ENCODE data around the gene UVRAG.

UVRAG gene

GRCh38 chr11:76170468-76170867 is 355.5 kb downstream of the UVRAG start:
- FAIRE-seq (no peak), DNase-seq (ENCODE audit: insufficient read length, low spot score) (no peak)
- TF ChIP-seq POU2F2 (IDR thresholded peaks at IDR 0.05; ENCODE audit: low read depth, low read length) (no peak), POLR2A (IDR thresholded peaks at IDR 0.05; ENCODE audit: low read depth, low read length) (no peak), PAX5 (IDR thresholded peaks at IDR 0.05; ENCODE audit: insufficient read depth, low read length, severe bottlenecking) (no peak), TAF1 (IDR thresholded peaks at IDR 0.05; ENCODE audit: low read depth, low read length) (no peak), SPI1 (IDR thresholded peaks at IDR 0.05; ENCODE audit: low read depth, low read length) (no peak), POLR2AphosphoS5 (IDR thresholded peaks at IDR 0.05; ENCODE audit: low read depth, low read length) (no peak)

- no peak for TF ChIP-seq TAF1 (IDR thresholded peaks at IDR 0.05; ENCODE audit: low read depth, low read length)
- no peak for TF ChIP-seq POLR2AphosphoS5 (IDR thresholded peaks at IDR 0.05; ENCODE audit: low read depth, low read length)
- no peak for TF ChIP-seq SPI1 (IDR thresholded peaks at IDR 0.05; ENCODE audit: low read depth, low read length)
- TF ChIP-seq PAX5 (IDR thresholded peaks at IDR 0.05; ENCODE audit: insufficient read depth, low read length, severe bottlenecking): no peak
- TF ChIP-seq POLR2A (IDR thresholded peaks at IDR 0.05; ENCODE audit: low read depth, low read length): no peak
- TF ChIP-seq POU2F2 (IDR thresholded peaks at IDR 0.05; ENCODE audit: low read depth, low read length): no peak
- FAIRE-seq: no peak
- no peak for DNase-seq (ENCODE audit: insufficient read length, low spot score)
These were observed 357.6 kb downstream of the UVRAG start for GRCh38 chr11:76172583-76172982.

GRCh38 chr11:76173663-76174062 is 358.7 kb downstream of the UVRAG start:
- no peak for DNase-seq (ENCODE audit: insufficient read length, low spot score)
- TF ChIP-seq POU2F2 (IDR thresholded peaks at IDR 0.05; ENCODE audit: low read depth, low read length) (no peak), SPI1 (IDR thresholded peaks at IDR 0.05; ENCODE audit: low read depth, low read length) (no peak), PAX5 (IDR thresholded peaks at IDR 0.05; ENCODE audit: insufficient read depth, low read length, severe bottlenecking) (no peak), TAF1 (IDR thresholded peaks at IDR 0.05; ENCODE audit: low read depth, low read length) (no peak)
- FAIRE-seq: no peak

GRCh38 chr11:76174330-76174729 is 359.3 kb downstream of the UVRAG start:
- FAIRE-seq (no peak), DNase-seq (ENCODE audit: insufficient read length, low spot score) (no peak)
- no peak for TF ChIP-seq SPI1 (IDR thresholded peaks at IDR 0.05; ENCODE audit: low read depth, low read length)

GRCh38 chr11:76175783-76176182 is 360.8 kb downstream of the UVRAG start:
- FAIRE-seq (no peak), DNase-seq (ENCODE audit: insufficient read length, low spot score) (no peak)
- no peak for TF ChIP-seq POU2F2 (IDR thresholded peaks at IDR 0.05; ENCODE audit: low read depth, low read length)
- no peak for TF ChIP-seq SPI1 (IDR thresholded peaks at IDR 0.05; ENCODE audit: low read depth, low read length)
- no peak for TF ChIP-seq POLR2AphosphoS5 (IDR thresholded peaks at IDR 0.05; ENCODE audit: low read depth, low read length)
- no peak for TF ChIP-seq PAX5 (IDR thresholded peaks at IDR 0.05; ENCODE audit: insufficient read depth, low read length, severe bottlenecking)
- TF ChIP-seq POLR2A (IDR thresholded peaks at IDR 0.05; ENCODE audit: low read depth, low read length): no peak
- no peak for TF ChIP-seq TAF1 (IDR thresholded peaks at IDR 0.05; ENCODE audit: low read depth, low read length)

- FAIRE-seq: no peak
- no peak for TF ChIP-seq SPI1 (IDR thresholded peaks at IDR 0.05; ENCODE audit: low read depth, low read length)
- TF ChIP-seq PAX5 (IDR thresholded peaks at IDR 0.05; ENCODE audit: insufficient read depth, low read length, severe bottlenecking): no peak
- TF ChIP-seq POLR2A (IDR thresholded peaks at IDR 0.05; ENCODE audit: low read depth, low read length): no peak
- TF ChIP-seq TAF1 (IDR thresholded peaks at IDR 0.05; ENCODE audit: low read depth, low read length): no peak
- DNase-seq (ENCODE audit: insufficient read length, low spot score): no peak
These were observed 361.5 kb downstream of the UVRAG start for GRCh38 chr11:76176463-76176862.

- TF ChIP-seq POLR2AphosphoS5 (IDR thresholded peaks at IDR 0.05; ENCODE audit: low read depth, low read length) (no peak), TAF1 (IDR thresholded peaks at IDR 0.05; ENCODE audit: low read depth, low read length) (no peak), POU2F2 (IDR thresholded peaks at IDR 0.05; ENCODE audit: low read depth, low read length) (no peak), SPI1 (IDR thresholded peaks at IDR 0.05; ENCODE audit: low read depth, low read length) (no peak), PAX5 (IDR thresholded peaks at IDR 0.05; ENCODE audit: insufficient read depth, low read length, severe bottlenecking) (no peak), POLR2A (IDR thresholded peaks at IDR 0.05; ENCODE audit: low read depth, low read length) (no peak)
- DNase-seq (ENCODE audit: insufficient read length, low spot score) (no peak), FAIRE-seq (no peak)
These were observed 362.3 kb downstream of the UVRAG start for GRCh38 chr11:76177250-76177686.

- no peak for DNase-seq (ENCODE audit: insufficient read length, low spot score)
- TF ChIP-seq SPI1 (IDR thresholded peaks at IDR 0.05; ENCODE audit: low read depth, low read length) (no peak), POU2F2 (IDR thresholded peaks at IDR 0.05; ENCODE audit: low read depth, low read length) (no peak), PAX5 (IDR thresholded peaks at IDR 0.05; ENCODE audit: insufficient read depth, low read length, severe bottlenecking) (no peak), POLR2A (IDR thresholded peaks at IDR 0.05; ENCODE audit: low read depth, low read length) (no peak), TAF1 (IDR thresholded peaks at IDR 0.05; ENCODE audit: low read depth, low read length) (no peak), POLR2AphosphoS5 (IDR thresholded peaks at IDR 0.05; ENCODE audit: low read depth, low read length) (no peak)
- no peak for FAIRE-seq
These were observed 364.1 kb downstream of the UVRAG start for GRCh38 chr11:76179147-76179546.

- FAIRE-seq: no peak
- DNase-seq (ENCODE audit: insufficient read length, low spot score): no peak
- no peak for TF ChIP-seq SPI1 (IDR thresholded peaks at IDR 0.05; ENCODE audit: low read depth, low read length)
- TF ChIP-seq PAX5 (IDR thresholded peaks at IDR 0.05; ENCODE audit: insufficient read depth, low read length, severe bottlenecking): no peak
- no peak for TF ChIP-seq TAF1 (IDR thresholded peaks at IDR 0.05; ENCODE audit: low read depth, low read length)
- no peak for TF ChIP-seq POLR2AphosphoS5 (IDR thresholded peaks at IDR 0.05; ENCODE audit: low read depth, low read length)
- no peak for TF ChIP-seq POU2F2 (IDR thresholded peaks at IDR 0.05; ENCODE audit: low read depth, low read length)
- TF ChIP-seq POLR2A (IDR thresholded peaks at IDR 0.05; ENCODE audit: low read depth, low read length): no peak
These were observed 366.4 kb downstream of the UVRAG start for GRCh38 chr11:76181371-76181770.

- DNase-seq (ENCODE audit: insufficient read length, low spot score) (no peak), FAIRE-seq (no peak)
- no peak for TF ChIP-seq POLR2A (IDR thresholded peaks at IDR 0.05; ENCODE audit: low read depth, low read length)
- TF ChIP-seq TAF1 (IDR thresholded peaks at IDR 0.05; ENCODE audit: low read depth, low read length): no peak
- TF ChIP-seq POU2F2 (IDR thresholded peaks at IDR 0.05; ENCODE audit: low read depth, low read length): no peak
- no peak for TF ChIP-seq SPI1 (IDR thresholded peaks at IDR 0.05; ENCODE audit: low read depth, low read length)
- TF ChIP-seq PAX5 (IDR thresholded peaks at IDR 0.05; ENCODE audit: insufficient read depth, low read length, severe bottlenecking): no peak
- TF ChIP-seq POLR2AphosphoS5 (IDR thresholded peaks at IDR 0.05; ENCODE audit: low read depth, low read length): no peak
These were observed 369.6 kb downstream of the UVRAG start for GRCh38 chr11:76184551-76184993.

Data from GM12891 (cell line).